BLaER1 (cell line): Measurements from ENCODE around the gene OR9A2.

Experiments
- H3K27ac ChIP-seq: shearing (Covaris generic); formaldehyde crosslinking; 2 replicates; pipeline ENCODE4 v1.8.1; 2022
- H3K27me3 ChIP-seq: shearing (Covaris generic); formaldehyde crosslinking; 2 replicates; pipeline ENCODE4 v1.8.1; 2022
- H3K36me3 ChIP-seq: shearing (Covaris generic); formaldehyde crosslinking; 2 replicates; pipeline ENCODE4 v1.8.1; 2022
- H3K4me1 ChIP-seq: shearing (Covaris generic); formaldehyde crosslinking; 2 replicates; pipeline ENCODE4 v1.8.1; 2022
- H3K4me2 ChIP-seq: shearing (Covaris generic); formaldehyde crosslinking; 2 replicates; pipeline ENCODE4 v1.8.1; 2022
- H3K4me3 ChIP-seq: shearing (Covaris generic); formaldehyde crosslinking; 2 replicates; pipeline ENCODE4 v1.8.1; 2022
- H3K9ac ChIP-seq: shearing (Covaris generic); formaldehyde crosslinking; 2 replicates; pipeline ENCODE4 v1.8.1; 2022
- H3K9me3 ChIP-seq: shearing (Covaris generic); formaldehyde crosslinking; 2 replicates; pipeline ENCODE4 v1.8.1; 2022
- H4K20me1 ChIP-seq: shearing (Covaris generic); formaldehyde crosslinking; 2 replicates; pipeline ENCODE4 v1.8.1; 2022
- Cebpa-rat ChIP-seq: shearing (Covaris generic); IDR thresholded peaks from 2 replicates; pipeline ENCODE4 v1.8.1; 2022

OR9A2 gene

DNA sequence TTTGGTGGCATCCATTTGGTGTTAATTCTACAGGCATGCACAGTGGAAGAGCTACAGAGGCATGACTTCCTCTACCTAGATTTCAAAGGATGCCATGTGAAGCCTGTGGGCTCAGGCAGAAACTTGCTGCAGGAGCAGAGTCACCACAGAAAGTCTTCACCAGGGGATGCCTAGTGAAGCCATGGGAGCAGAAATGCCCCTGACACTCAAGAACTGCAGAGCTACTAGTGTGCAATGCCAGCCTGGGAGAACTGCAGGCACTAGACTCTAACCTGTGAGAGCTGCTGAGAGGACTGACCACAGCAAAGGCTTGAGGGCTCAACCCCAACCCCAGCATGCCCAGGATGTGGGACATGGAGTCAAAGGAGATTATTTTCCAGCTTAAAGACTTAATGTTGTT, 3.9 kb downstream of the OR9A2 start:
- Histone ChIP-seq H3K9ac (no peak overlapping the region), H4K20me1 (no peaks in the 10 kb centered on the region), H3K36me3 (no peaks in the 10 kb centered on the region), H3K4me3 (no peak overlapping the region), H3K4me2 (no peak overlapping the region), H3K27ac (no peak overlapping the region), H3K9me3 (no peaks in the 10 kb centered on the region; the same call in 1 of the 2 replicates), H3K4me1 (no peaks in the 10 kb centered on the region), H3K27me3 (no peaks in the 10 kb centered on the region)
- TF ChIP-seq Cebpa-rat: no peak

DNA sequence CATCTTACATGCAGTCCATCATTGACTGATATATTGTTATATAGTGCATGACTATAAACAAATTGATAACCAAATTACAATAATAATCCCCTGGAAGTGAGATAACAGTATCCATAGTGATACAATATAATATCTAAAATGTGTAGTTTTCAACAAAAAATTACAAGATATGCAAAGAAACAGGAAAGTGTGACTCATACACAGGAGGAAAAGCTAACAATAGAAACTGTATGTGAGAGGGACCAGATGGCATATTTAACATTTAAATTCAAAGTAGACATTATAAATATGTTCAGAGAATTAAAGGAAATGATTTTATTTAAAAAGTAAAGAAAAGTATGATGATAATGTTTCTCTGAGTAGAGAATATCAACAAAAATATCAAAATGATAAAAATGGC, 8.0 kb downstream of the OR9A2 start:
- Histone ChIP-seq H3K4me3 (no peak overlapping the region), H3K36me3 (no peaks in the 10 kb centered on the region), H4K20me1 (no peaks in the 10 kb centered on the region), H3K9ac (no peak overlapping the region), H3K27me3 (no peaks in the 10 kb centered on the region), H3K27ac (no peak overlapping the region), H3K4me1 (peaks cover 16% of the 10 kb centered on the region), H3K4me2 (no peak overlapping the region), H3K9me3 (no peaks in the 10 kb centered on the region; the same call in 1 of the 2 replicates)
- TF ChIP-seq Cebpa-rat: no peak

DNA sequence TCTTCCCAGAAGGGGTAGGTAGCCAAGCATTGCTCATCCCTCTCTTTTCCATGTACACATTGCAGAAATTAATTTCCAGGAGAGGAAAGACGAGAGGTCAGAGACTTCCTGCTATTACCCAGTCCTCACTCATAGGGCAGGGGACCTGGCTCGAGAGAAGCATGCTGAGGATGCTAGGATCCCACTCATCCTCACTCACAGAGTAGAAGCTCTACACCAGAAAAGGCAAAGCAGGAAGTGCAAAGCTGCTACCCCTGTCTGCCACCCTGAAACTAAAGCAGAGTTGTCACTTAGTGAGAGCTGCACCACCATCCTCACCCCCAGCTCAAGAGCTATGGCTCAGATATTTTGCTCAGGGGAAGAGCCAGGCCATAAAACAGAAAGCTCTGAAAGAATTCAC, 9.9 kb downstream of the OR9A2 start:
- no peaks in the 10 kb centered on the region for H3K36me3 ChIP-seq
- no peak overlapping the region for H3K9ac ChIP-seq
- H3K9me3 ChIP-seq: no peaks in the 10 kb centered on the region; the same call in 1 of the 2 replicates
- no peaks in the 10 kb centered on the region for H3K27me3 ChIP-seq
- no peak overlapping the region for H3K4me3 ChIP-seq
- H3K4me1 ChIP-seq: peaks cover 16% of the 10 kb centered on the region
- no peaks in the 10 kb centered on the region for H4K20me1 ChIP-seq
- no peak overlapping the region for H3K4me2 ChIP-seq
- no peak for TF ChIP-seq Cebpa-rat
- H3K27ac ChIP-seq: no peak overlapping the region

DNA sequence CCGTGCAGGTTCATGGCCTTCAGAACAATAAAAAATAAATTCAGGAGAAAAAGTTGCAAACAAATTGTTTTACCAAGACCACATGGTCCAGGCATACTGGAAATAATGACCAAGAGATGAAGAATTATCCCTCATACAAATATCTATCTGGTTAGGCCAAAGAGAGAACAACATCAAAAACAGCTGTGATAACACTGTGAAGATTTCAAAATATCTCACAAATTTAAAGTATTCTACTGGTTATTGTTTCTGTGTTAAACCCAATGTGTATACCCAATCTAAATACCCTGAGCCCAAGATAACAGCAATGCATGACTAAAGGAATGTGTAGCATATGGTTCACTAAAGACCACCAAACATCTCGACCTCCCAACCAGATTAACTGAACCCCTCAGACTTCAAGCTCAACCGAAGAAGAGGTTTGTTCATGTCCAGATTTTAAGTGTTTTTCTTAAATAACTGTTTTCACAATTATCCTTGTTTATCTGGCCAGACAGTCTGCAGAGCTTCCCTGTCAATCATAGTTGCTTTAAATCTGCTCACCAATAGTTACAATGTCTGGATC, 10.9 kb downstream of the OR9A2 start:
- TF ChIP-seq Cebpa-rat: no peak
- no peaks in the 10 kb centered on the region for H4K20me1 ChIP-seq
- no peak overlapping the region for H3K27ac ChIP-seq
- H3K4me2 ChIP-seq: no peak overlapping the region; the same call in 1 of the 2 replicates
- H3K36me3 ChIP-seq: no peaks in the 10 kb centered on the region
- H3K27me3 ChIP-seq: no peaks in the 10 kb centered on the region
- no peaks in the 10 kb centered on the region; the same call in 1 of the 2 replicates for H3K9me3 ChIP-seq
- no peak overlapping the region for H3K9ac ChIP-seq
- H3K4me1 ChIP-seq: peaks cover 16% of the 10 kb centered on the region
- no peak overlapping the region for H3K4me3 ChIP-seq

DNA sequence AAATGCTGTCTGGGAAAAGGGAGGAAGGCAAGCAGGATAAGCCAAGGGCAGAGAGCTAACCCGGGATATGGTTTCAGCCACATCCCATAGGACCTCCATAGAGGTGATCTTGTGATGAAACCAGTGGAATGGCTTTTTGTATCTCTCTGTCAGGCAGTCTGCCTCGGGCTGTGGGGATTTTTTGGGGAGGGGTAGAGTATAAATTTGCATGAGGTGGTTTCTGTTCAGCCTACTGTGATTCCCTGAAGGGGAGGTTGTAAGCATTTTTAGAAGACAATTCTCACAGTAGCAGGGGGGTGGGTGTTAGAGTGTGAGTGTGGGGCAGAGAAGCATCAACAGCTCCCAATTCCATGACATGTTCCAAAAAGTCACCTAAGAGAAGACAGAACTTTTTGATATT, 11.8 kb downstream of the OR9A2 start:
- Histone ChIP-seq H3K27ac (no peak overlapping the region), H3K4me3 (no peak overlapping the region), H3K27me3 (no peaks in the 10 kb centered on the region), H3K4me1 (peaks cover 16% of the 10 kb centered on the region), H3K9ac (no peak overlapping the region), H4K20me1 (no peaks in the 10 kb centered on the region), H3K4me2 (peak overlapping the region; percentile 56), H3K9me3 (no peaks in the 10 kb centered on the region; the same call in 1 of the 2 replicates), H3K36me3 (no peaks in the 10 kb centered on the region)
- TF ChIP-seq Cebpa-rat: no peak

DNA sequence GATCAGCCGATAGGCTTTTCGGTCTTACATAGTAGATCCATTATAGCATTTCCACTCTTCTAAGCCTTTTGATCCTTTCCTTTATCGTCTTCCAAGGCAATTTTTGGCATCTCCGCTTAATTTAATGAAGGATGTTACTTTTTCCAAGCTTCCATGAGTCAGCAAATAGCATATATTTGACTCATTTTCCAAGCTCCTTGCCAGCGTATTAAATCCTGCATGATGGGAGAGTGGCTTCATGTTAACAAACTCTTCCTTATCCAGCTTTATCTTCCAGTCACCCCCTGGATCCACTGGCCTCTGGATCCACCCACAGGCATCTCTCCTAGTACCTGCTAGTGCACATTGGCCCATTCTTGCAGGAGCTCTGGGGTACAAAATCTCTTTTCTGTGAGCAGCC, 13.0 kb downstream of the OR9A2 start:
- no peak overlapping the region for H3K27ac ChIP-seq
- H3K4me2 ChIP-seq: no peak overlapping the region
- no peak overlapping the region for H3K9ac ChIP-seq
- peaks cover 16% of the 10 kb centered on the region for H3K4me1 ChIP-seq
- H3K4me3 ChIP-seq: no peak overlapping the region
- TF ChIP-seq Cebpa-rat: no peak
- H4K20me1 ChIP-seq: no peaks in the 10 kb centered on the region
- H3K27me3 ChIP-seq: no peaks in the 10 kb centered on the region
- H3K36me3 ChIP-seq: no peaks in the 10 kb centered on the region
- no peaks in the 10 kb centered on the region for H3K9me3 ChIP-seq

DNA sequence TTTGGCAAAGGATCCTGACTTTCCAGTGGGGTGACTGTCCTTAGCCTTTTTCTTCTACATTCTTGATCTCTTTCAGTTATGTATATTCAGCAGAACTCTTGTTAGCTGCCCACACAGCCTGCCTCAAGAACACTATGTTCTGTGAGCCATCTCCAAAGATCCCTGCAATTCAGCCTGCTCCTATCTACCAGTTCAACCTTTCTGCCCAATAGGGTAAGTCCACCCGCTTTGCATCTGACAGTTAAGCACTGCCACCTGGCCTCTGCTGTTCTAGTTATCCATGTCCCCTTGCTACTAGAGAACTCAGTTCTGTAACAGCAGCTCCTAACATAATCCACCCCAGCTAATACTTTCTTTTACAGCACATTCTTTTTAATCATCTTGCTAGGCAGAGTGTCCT, 13.5 kb downstream of the OR9A2 start:
- Histone ChIP-seq H3K4me1 (peaks cover 16% of the 10 kb centered on the region), H3K4me3 (no peak overlapping the region)

DNA sequence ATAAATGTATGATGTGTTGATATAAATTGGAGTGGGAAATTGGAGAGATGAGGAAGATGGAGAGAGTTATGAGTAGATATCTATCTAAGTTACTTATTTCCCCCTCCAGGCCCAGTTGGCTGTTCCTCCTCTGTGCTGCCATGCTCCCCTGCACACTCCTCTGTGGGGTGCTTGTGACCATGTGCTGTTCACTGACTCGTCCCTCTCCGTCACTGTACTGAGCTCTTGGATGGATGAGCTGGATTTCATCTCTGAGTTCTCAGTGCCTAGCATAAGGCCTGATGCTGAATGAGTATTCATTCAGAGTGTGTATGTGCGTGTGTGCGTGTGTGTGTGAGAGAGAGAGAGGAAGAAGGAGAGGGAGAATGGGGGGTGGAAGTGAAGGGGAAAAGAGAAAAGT, 14.5 kb downstream of the OR9A2 start:
- Histone ChIP-seq H3K27me3 (no peaks in the 10 kb centered on the region), H3K27ac (no peak overlapping the region), H3K36me3 (no peaks in the 10 kb centered on the region), H4K20me1 (no peaks in the 10 kb centered on the region), H3K9ac (no peak overlapping the region), H3K9me3 (no peaks in the 10 kb centered on the region), H3K4me1 (peaks cover 16% of the 10 kb centered on the region), H3K4me3 (no peak overlapping the region), H3K4me2 (no peak overlapping the region)
- TF ChIP-seq Cebpa-rat: no peak

More for the DNA sequence above, 13.5 kb downstream of the OR9A2 start:
- no peak overlapping the region for H3K27ac ChIP-seq
- no peaks in the 10 kb centered on the region for H3K36me3 ChIP-seq
- H3K9ac ChIP-seq: no peak overlapping the region
- no peak overlapping the region for H3K4me2 ChIP-seq
- H4K20me1 ChIP-seq: no peaks in the 10 kb centered on the region
- H3K27me3 ChIP-seq: no peaks in the 10 kb centered on the region
- no peak for TF ChIP-seq Cebpa-rat
- no peaks in the 10 kb centered on the region for H3K9me3 ChIP-seq

DNA sequence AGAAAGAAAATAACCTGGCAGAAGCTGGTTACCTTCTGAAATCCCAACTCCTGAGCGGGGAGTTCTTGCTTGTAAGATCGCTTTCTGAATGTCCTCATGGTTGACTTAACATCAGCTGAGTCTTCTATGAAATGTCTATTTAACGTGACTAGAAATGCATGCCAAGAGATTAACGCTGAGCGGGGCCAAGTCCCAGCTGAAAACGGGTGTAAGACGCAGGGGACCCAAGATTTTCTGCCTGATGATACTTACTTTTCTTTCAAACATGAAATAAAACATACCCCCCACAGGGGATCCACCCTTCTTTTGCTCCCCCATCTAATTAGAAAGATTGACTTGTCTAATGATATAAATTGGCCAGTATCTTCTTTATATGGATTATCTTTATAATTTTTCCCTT, 14.9 kb downstream of the OR9A2 start:
- Histone ChIP-seq H4K20me1 (no peaks in the 10 kb centered on the region), H3K27ac (no peak overlapping the region), H3K9me3 (no peaks in the 10 kb centered on the region), H3K4me1 (peaks cover 16% of the 10 kb centered on the region), H3K4me3 (no peak overlapping the region), H3K36me3 (no peaks in the 10 kb centered on the region), H3K9ac (no peak overlapping the region), H3K4me2 (no peak overlapping the region), H3K27me3 (no peaks in the 10 kb centered on the region)
- TF ChIP-seq Cebpa-rat: no peak

DNA sequence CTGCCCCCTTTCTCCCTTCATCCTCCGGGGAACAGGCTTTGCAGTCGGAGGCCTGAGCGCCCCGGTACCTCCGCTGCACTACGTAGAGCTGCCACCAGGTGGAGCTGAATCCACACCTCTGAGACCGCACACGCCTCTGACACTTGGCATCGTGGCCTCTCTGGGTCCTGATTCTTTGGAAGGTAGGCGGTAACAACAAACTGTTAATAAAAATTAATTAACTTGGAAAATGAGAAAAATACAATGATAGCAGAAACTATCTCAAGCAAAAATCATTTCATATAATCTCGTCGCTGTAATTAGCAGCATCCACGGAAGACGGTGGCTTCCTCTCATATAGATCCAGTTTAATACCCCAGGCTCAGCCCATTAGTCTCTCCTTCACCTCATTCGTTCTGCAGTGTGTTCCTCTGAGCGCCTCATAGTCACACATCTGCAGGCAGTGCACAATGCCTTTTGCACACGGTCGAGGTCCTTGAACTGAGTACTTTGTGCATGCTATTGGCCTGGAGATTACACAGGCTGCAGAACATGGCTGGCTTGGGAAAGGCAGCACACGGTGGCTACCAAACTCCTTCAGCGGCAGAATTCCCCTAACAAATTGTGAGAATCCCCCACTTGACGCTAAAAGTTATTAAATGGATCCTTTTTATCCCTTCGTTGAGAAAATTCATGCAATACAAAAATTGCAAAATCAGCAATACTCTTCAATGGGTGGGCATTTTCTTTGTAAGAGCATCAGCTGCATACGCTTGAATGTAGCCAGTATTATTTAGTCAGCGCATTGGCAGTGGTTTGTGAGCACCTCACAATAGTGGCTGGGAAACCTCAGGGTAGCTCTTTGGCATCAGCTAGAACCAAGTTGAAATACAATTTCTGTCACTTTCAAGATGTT, 18.7 kb downstream of the OR9A2 start:
- no peak for TF ChIP-seq Cebpa-rat
- H3K4me1 ChIP-seq: peaks cover 27% of the 10 kb centered on the region

More for the DNA sequence above, 18.7 kb downstream of the OR9A2 start:
- Histone ChIP-seq H3K27me3 (no peaks in the 10 kb centered on the region), H3K36me3 (no peaks in the 10 kb centered on the region), H3K27ac (no peak overlapping the region), H3K9me3 (no peaks in the 10 kb centered on the region), H4K20me1 (no peaks in the 10 kb centered on the region), H3K9ac (no peak overlapping the region), H3K4me3 (no peak overlapping the region), H3K4me2 (no peak overlapping the region)
